Ureter (tissue), 1 donor: ENCODE data around the gene CRYM. TPM values are rescaled to one million over a fixed set of nuclear protein-coding genes. Genes with fewer than 3 reads are reported as not detected.

Experiments
- total RNA-seq: library from RNA; stranded (reverse); gene quantifications from one replicate; pipeline ENCODE4 v1.2.4, GENCODE V29; 2023
- donor health status: DM: yes; HTN: yes; CAD: no.

The CRYM gene
- total RNA-seq, 1 donor from 2014 or later: 11.5 TPM

Other genes starting within 250 kb of the CRYM start
- 3.1 TPM for gene DNAH3, start 127.4 kb downstream of the CRYM start, total RNA-seq
- 73.6 TPM for gene LDAF1, start 119.6 kb downstream of the CRYM start, total RNA-seq
- not detected for gene ZP2, start 66.7 kb downstream of the CRYM start, total RNA-seq
- not detected for gene ANKS4B, start 44.6 kb downstream of the CRYM start, total RNA-seq